GM21528 (cell line): ENCODE results near the gene DNAJC5G.
A peak's percentile ranks its signal among the peaks of the same experiment; 100 is the strongest.
"Not testable (repeated sequence)": the region's sequence is repeated elsewhere in the genome, so short reads cannot be mapped to it uniquely, and the experiment has no call there.

ENCODE experiments used
- ATAC-seq: cut with Tn5 transposase; IDR thresholded peaks from one replicate; pipeline ENCODE4 v1.9.1; 2021; ENCODE audit warnings: mild to moderate bottlenecking, moderate library complexity; ENCODE audit not compliant: unreplicated experiment, low FRiP score

Gene DNAJC5G

DNA sequence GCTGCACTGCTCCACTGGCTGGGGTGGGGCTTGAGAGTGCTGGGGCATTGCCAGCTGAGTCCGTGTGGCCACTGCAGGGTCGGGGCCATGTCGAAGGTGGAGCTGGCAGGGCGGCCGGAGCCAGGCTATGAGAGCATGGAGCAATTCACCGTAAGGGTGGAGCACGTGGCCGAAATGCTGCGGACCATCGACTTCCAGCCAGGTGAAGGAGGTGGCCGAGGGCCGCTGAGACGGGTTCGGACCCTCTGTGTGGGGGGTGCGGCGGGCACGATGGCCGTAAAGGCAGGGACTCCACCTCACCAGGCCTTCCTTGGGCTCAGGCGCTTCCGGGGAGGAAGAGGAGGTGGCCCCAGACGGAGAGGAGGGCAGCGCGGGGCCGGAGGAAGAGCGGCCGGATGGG, 30.9 kb downstream of the DNAJC5G start:
- no peak for ATAC-seq

DNA sequence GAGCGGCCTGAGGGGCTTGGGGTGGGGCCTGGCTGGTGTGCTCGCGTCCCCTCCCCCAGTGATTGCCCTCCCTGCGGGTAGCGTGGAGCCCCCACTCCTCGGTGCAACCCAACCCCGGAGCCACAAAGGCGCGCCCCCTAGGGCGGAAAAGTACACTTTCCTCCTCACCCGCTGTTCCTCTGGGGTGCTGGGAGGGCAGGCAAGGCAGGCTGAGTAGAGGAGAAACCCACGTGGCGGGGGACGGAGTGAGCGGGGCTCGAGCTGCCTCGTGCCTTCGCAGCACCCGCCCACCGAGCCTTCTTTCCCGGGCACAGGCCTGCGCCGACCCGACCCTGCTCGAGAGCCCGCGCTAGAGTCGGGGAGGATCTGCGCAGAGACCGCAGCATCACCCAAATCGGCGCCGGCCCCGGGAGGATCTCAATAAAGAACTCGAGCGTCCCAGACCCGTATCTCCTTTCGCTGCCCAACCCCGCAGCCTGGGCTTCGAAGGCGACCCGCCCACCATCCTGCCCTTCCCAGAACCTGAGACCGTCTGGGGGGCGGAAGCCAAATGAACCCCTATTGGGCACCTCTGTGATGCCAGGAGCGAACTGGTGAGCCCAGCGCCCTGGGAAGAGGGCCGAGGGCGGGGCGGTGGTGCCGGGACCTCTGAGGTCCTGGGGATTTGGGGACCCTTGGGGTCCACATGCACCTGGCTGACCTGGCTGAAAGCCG, 31.5 kb downstream of the DNAJC5G start:
- ATAC-seq, result no peak

DNA sequence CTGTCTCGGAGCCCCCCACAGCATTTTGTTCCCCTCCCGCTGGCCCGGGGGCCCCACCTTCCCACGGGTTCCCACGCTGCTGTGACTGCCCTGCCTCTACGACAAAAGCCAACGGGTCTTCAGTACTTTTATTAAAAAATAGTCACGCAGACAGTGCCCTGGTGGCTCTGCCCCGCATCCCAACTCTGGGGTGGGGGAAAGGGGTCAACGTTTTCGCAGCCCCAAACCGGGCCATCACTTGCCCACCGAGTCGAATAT, 32.0 kb downstream of the DNAJC5G start:
- ATAC-seq, result no peak

DNA sequence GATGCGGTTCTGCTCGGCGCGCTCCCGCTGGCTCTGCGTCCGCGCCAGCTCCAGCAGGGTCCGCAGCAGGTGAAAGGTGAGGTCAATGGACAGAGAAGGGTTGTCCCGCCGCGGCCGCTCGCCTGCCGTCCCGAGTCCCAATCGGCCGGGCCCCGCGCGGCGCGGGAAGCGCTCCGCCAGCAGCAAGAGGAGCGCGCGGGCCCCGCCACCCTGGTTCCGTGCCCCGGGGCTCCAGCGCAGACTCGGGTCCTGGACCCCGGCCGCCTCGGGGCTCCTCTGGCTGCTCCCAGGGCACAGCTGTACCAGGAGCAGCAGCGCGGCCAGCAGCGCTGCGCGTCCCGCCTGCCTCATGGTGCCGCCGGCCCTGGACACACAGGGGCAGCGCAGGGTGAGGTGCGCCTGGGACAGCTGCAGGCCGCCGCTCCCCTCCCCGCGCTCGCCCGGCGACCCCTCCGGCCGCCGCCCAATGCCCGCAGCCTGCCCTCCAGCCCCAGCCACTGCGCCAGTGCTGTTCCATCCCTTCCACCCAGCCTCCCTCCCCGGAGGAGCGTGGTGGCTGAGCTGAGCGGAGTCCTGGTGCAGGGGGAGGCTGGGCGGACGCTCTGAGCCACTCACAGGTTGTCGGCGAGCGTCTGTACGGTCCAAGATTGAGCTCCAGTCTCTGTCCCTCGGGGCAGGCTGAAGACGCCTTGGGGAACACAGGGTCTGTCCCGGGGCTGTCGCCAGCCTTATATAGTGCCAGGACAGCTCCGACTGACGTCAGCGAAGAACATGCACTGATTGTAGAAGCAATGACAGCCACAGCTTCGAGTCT, 32.5 kb downstream of the DNAJC5G start:
- no peak for ATAC-seq

DNA sequence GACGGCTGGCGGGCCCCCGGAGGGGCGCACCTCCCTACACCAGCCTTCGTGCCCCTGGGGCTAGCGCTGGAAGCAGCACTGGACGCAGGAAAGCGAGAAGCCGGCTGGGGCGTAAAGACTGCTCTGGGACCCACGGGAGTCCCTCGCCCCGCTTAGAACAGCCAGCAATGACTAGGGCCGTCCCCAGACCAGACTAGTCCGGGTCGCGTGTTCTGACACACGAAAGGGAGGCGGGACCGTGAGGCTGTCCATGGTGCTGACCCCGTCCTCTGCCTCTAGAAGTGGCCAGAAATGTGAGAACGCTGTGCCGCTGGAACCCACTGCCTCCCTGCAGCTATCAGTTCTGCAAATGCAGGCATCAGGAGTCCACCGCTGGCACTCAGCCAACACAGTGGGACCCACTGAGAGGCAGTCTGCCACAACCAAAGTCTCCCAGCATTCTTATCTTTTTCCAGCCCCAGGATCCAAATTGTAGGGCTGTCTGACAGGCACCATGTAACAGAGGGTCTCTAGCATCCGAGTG, 33.2 kb downstream of the DNAJC5G start, which contains the start of gene UCN:
Gene UCN, minus strand, starts transcription at position 87 of the 523 bp plus-strand sequence. CDS start 550 bp downstream, outside the sequence.
- no peak for ATAC-seq

DNA sequence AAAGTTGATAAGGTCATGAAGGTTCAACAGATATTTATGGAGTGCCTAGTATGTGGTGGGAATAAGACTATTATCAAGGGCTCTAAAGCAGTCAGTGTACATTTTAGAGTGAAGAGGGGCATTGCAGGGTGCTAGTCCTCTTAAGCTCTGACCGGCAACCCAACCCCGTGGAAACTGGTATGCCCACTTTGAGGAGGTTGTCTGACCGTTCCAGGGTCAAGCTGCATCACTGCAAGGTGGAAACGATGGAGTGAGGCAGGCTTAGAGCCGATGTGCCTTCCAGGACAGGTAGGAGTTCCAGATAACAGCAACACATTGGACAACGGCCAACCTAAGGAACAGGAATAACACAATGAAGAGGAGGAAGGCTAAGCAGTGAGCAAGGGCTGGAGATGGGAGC, 34.4 kb downstream of the DNAJC5G start:
- ATAC-seq, result no peak

DNA sequence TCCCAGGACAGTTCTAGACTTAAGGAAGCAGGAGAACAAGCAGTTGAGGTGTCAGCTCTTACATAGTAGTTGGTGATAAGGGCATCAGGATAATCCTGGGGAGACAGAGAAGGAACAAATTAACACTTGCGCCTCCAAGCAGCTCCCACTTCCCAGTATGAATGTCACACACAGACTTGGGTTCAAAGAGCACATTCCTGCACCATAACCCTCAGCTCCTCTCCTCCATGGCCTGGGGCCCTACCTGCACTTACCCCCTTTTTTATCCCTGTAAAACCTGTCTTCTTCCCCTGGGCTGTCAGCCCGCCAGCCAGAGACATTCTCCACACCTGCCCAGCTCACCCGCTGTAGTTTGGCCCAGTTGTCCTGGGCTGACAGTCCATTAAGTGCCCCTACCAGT, 36.9 kb downstream of the DNAJC5G start:
- ATAC-seq, result no peak

DNA sequence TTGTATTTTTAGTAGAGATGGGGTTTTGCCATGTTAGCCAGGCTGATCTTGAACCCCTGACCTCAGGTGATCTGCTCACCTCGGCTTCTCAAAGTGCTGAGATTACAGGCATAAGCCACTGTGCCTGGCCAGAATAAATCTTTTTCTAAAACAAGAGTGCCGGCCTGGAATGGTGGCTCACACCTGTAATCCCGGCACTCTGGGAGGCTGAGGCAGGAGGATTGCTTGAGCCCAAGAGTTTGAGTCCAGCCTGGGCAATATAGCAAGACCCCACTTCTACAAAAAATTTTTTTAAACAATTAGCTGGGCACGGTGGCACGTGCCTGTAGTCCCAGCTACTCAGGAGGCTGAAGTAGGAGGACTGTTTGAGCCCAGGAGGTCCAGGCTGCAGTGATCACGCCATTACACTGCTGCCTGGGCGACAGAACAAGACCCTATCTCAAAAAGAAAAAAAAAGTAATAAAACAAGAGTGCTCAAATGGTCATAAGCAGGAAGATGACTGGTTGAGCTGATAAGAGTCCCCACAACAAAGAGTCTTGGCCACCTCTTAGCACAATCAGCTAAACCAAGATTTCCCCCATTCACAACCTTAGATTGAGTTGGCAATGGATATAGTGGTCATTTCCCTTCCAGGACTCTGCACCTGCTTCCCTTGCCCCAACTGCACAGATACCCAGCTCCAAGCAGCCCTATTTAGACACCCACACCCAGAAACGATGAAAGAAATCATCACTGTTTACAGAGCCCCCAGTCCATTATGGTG, 38.8 kb downstream of the DNAJC5G start:
- no peak for ATAC-seq

DNA sequence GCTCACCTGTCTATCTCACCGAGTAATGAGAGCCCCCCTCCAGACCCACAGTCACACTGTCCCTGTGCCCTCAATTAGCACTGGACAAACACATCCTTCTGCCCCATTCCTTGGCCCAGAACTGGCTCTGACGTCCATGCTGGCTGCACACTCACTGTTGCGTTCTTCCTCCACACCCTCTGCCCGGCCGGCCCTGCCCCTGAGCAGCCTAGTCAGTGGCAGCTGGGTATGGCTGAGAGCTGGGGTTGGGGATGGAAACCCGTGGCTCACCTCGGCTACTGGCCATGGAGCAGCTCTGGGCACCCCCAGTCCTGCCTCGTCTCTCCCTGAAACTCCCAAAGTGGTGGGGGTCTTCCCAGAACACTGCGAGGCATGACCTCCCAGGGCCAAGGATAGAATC, 39.5 kb downstream of the DNAJC5G start:
- ATAC-seq, result no peak

DNA sequence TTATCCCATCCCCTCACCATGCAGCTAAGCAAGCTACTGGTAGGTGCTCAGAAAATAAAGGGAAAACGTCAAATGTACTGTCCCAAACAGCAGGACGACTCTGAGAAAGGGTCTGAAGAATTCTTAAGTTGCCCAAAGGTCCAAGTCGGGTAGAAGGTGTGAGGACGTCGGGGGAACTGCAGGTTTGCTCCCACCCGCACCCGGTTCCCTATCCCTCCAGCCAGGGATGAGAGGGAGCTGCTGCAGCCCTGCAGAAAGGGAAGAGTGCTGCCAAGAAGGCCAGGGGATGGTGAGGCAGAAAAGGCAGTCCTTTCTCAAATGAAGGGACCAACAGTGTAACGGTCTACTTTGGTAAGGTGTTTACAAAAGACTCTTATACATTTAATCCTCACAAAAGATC, 39.9 kb downstream of the DNAJC5G start:
- no peak for ATAC-seq

DNA sequence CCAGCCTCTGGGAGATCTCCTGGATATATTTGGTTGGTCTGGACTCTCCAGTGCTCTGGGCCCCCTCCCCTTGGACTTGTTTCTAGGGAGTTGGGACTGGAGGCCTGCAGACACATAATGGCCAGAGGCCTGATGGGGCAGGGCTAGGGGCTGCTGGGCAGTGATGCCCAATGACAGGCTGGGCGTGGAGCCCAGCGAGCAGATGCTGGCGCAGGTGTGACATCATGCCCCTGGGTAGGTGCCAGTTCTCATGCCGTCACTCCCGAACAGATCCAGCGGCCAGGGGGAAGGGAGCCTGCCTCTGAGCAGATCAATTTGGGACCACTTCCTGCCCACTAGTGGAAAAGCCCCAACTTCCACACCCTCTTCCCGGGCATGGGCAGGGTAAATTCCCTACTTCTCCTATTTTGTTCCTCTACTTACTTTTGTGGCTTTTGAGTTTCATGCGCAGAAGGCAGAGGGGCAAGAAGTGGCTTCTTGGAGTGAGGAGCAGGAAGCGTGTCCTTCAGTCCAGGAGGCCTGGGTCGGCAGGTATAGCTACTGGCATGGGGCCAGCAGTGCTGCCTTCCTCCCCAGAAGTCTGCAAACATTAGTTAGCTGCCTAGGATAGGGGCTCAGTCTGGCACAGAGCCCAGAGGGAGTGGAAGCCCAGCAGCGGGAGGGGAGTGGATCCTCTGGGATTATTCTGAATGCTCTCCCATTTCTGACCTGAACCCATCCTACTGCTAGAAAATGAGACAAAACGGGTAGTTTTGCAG, 41.6 kb downstream of the DNAJC5G start:
- ATAC-seq, result no peak

DNA sequence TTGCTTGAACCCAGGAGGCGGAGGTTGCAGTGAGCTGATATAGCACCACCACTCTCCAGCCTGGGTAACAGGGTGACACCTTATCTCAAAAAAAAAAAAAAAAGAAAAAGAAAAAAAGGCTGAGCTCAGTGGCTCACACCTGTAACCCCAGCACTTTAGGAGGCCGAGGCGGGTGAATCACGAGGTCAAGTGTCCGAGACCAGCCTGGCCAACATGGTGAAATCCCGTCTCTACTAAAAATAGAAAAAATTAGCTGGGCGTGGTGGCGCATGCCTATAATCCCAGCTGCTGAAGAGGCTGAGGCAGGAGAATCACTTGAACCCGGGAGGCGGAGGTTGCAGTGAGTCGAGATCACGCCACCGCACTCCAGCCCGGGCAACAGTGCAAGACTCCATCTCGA, 44.6 kb downstream of the DNAJC5G start:
- ATAC-seq, result not testable (repeated sequence)

DNA sequence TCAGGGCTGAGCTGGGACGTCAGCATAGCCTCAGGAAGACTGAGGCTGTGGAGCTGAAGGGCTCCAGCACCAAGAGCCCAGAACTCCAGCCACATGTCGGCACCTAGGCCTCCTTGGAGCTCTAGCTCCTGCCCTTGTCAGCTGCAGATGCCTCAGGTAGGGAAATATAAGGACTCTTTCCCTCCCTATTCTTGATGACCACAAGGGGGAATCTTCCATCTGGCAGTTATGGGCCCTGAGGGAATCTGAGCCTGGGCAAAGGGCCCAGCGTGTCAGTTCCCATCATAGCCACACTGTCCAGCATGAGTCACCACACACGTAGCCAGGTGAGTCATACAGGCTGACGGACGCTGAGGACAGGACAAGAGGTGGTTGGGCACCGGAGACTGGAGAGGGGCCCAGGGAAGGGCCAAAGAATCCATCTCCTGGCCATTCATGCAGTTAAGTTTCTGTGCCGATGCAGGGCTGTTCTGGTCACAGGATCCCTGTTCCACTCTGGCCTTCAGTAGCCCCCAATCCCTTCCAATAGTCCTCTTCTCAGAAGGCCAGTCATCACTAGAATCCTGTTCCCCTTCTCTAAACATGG, 45.8 kb downstream of the DNAJC5G start:
- ATAC-seq, result no peak

DNA sequence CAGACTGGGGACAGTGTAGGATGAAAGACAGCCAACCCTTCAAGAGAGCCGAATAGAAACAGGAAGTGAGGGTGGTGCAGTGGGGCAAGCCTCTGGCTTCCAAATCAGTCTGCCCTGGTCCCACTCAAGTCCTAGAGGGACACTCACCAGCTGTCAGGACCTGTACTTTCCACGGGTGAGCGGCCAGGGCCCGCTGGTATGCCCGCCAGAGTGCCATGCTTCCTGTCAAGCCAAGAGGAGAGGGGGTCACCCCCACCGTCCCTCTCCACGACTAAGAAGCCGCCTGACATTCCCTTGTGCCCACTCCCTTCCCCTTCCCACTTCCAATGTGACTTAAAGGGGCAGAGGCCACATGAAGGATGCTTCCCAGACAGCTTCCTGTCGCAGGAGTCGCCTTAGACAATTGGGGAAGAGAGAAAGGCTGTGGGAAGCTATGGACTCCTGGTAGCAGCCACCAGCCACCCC, 47.1 kb downstream of the DNAJC5G start:
- ATAC-seq, result no peak

DNA sequence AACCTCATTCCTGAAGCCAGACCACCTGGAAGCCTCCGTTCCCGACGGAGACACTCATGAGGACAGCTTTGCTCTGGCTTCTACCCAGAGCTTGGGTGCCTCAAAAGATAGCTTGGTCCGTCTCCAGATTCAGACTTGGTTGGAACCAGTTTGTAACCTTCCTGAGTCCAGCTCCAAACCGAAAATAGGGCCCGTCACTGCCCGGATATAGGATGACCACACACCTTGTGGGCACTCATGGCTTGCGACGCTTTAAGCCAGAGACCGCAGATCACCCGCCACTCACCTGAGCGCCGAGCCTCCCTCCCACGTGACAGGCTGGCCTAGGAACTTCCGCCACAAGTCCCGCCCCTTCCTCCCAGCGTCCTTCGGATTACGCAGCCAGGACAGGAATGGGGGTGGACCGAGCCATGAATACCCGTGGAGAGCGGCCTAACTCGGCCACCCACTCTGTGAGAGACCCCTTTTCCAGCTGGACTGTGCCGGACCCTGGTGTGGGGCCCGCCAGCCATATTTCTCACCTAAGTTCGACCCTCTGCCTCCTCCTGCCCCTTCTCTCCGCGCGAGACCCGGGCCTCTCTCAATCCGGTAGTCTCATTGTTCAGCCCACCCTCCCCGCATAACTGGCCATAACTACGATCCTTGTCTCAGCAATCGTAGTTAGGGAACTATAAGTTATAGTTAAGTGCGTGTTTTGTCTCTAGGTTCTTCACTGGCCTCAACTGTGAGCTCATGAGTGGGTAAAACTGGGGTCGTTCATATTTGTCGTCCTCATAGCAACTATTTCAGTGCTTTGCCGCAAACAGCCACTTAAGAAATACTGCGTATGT, 47.7 kb downstream of the DNAJC5G start, which contains the start of gene MPV17:
Gene MPV17, minus strand, starts transcription at position 332 of the 830 bp plus-strand sequence. CDS start 580 bp downstream, outside the sequence.
- ATAC-seq, result peak; percentile 85

DNA sequence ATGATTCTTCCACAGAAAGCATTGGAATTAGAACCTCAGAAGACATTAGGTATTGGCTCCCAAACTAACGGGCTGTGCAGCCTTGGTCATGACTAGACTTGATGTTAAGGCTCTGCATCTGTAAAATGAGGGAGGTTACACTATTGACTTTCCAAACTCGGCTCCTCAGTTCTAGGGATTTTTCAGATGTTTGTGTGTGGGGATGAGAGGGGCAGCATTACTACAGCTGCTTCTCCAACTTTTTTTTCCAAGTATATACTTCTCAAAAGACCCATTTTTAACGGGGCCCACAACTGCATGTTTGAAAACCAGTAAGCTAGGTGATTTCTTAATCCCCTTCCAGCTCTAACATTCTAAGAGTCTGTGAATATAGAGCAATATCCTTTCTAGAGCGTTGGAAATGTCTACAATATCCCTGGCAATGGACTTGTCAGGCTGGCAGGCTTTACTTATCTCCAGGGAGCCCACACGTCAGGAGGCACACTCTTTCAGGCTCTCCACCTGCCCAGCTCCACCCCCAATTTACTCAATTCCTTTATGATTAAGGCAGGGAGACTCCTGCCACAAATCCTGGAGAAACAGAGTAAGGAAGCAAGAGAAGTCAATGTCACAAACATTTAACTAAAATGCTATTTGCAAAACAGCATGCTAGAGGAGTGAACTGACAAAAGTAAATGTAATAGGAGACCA, 48.5 kb downstream of the DNAJC5G start:
- ATAC-seq, result no peak

DNA sequence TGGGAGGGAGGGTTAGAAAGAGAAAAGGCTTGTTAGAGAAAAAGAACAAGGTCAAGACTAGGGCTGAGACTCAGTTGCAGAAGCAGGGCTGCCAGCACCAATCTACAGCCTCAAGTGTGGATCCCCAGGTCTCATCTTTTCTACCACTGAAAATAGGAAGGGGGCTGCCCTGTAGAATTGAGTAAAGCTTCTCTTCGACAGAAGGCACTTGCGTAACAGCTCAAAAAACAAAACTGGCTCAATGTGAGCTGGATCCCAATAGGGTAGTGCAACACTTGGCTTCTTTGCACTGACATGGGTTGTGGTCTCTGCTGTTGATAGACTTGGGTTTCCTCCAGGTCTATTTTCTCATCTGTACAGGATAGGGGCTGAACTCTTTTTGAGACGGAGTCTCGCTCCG, 49.5 kb downstream of the DNAJC5G start:
- ATAC-seq, result no peak
